ENCODE results near the gene COA1. TPM values are rescaled to one million over a fixed set of nuclear protein-coding genes. Genes with fewer than 3 reads are reported as not detected.
"Not testable (repeated sequence)": the region's sequence is repeated elsewhere in the genome, so short reads cannot be mapped to it uniquely, and the experiment has no call there.

COA1 gene
- total RNA-seq, 2 donors from 2014 or later = 33.2 to 35.7 TPM

- intact Hi-C loops (cut with DNase I, micrococcal nuclease) = no loop called here
- ATAC-seq (no peak), DNase-seq (no peak)
Measured at GRCh38 chr7:43621729-43622448, 107.4 kb downstream of the COA1 start.

- no peak for DNase-seq
- ATAC-seq = no peak
- intact Hi-C loops (cut with DNase I, micrococcal nuclease) = no loop called here
Measured at GRCh38 chr7:43619213-43620012, 109.9 kb downstream of the COA1 start.

DNA sequence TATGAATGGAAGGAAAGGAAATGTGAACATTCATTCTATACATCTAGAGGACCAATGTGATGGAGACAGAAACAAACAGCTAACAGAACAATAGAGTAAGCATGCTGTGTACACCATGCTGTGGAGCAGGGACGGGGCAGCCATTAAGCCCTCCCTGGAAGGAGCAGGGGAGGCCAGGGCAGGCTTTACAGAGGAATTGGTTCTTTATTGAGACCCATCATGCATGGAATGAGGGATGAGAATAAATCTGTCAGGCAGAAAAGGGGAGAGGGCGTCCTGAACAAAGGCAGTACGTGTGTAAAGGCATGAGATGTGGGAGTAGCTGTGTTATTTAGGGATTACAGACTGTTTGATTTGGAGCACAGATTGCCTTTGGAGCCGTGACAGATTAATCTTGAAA lies 111.2 kb downstream of the COA1 start:
- DNase-seq (no peak), ATAC-seq (no peak)
- intact Hi-C loops (cut with DNase I, micrococcal nuclease) = no loop called here

- no peak for ATAC-seq
- intact Hi-C loops (cut with DNase I, micrococcal nuclease) = no loop called here
Measured at GRCh38 chr7:43616977-43617376, 112.3 kb downstream of the COA1 start.

GRCh38 chr7:43615558-43616145 lies 113.7 kb downstream of the COA1 start:
- no peak for DNase-seq
- intact Hi-C loops (cut with DNase I, micrococcal nuclease) = no loop called here
- no peak for ATAC-seq

More at GRCh38 chr7:43616977-43617376, 112.3 kb downstream of the COA1 start:
- DNase-seq = no peak

DNA sequence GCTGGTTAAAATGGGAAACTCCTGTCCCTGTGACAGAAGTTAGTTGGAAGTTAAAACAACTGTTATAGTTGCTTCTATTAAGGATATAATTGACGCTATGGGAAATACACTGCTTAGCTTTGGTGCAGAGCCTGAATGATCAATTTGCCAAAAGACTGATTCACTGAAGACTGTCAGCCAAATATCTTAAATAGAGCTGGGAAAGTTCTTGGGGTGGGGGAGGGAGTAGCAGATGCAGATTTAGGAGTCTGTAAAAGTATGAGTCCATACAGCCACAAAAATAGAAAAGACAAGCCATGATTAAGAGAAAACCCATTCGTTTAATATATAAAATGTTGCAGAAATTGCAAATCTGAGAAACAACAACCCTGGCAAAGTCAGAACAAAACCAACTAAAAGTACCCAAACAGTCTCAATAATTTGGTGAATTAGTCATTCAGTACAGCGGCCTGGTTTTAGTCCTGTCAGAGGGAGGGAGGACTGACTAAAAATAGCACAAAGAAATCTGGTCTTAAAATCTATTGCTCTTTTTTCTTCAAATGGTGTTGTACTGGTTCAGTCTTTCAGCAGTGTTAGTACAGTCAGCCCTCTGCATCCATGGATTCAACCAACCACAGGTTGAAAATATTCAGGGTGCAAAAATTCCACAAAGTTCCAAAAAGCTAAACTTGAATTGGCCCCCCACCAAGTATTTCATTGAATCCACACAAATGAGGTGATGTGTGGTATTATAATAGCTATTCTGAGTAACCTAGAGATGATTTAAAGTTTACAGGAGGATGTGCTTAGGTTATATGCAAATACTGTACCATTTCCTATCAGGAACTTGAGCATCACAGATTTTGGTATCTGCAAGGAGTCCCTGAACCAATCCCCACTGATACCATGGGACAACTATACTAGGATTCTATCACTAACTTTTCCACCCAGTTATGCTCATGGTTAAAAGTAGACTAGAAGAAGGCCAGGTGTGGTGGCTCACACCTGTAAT lies 116.4 kb downstream of the COA1 start:
- DNase-seq = no peak
- intact Hi-C loops (cut with DNase I, micrococcal nuclease) = no loop called here
- no peak for ATAC-seq

- intact Hi-C loops (cut with DNase I, micrococcal nuclease) = no loop called here
- DNase-seq = no peak
- no peak for ATAC-seq
Measured at GRCh38 chr7:43612128-43612527, 117.2 kb downstream of the COA1 start.

DNA sequence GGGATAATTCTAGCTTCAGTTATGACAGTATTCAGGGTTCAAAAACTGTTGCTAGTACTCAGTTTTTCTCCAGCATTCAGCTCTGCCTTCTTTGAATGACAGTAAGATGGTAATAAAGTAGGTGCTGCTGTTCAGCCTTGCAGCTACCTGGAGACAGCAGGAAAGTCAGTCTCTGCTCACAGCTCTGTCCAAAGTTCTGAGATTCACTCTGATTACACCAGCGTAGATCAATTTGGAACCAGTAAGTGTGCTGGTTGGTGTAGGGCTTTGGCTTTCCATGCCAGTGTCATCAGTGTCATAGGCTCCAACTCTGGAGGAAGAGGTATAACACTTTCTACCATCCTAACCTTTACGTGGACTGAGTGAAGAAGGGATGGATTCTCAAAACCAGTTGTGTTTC lies 120.2 kb downstream of the COA1 start:
- no peak for ATAC-seq

GRCh38 chr7:43604251-43604650 lies 125.1 kb downstream of the COA1 start:
- ATAC-seq = no peak
- DNase-seq = no peak
- intact Hi-C loops (cut with DNase I, micrococcal nuclease) = no loop called here

More for the DNA sequence above, 120.2 kb downstream of the COA1 start:
- intact Hi-C loops (cut with DNase I, micrococcal nuclease) = no loop called here
- DNase-seq = no peak

GRCh38 chr7:43602256-43602655 lies 127.1 kb downstream of the COA1 start:
- no peak for ATAC-seq
- intact Hi-C loops (cut with DNase I, micrococcal nuclease) = no loop called here
- no peak for DNase-seq

- intact Hi-C loops (cut with DNase I, micrococcal nuclease) = no loop called here
- DNase-seq (no peak), ATAC-seq (no peak)
Measured at GRCh38 chr7:43600056-43600455, 129.3 kb downstream of the COA1 start.

DNA sequence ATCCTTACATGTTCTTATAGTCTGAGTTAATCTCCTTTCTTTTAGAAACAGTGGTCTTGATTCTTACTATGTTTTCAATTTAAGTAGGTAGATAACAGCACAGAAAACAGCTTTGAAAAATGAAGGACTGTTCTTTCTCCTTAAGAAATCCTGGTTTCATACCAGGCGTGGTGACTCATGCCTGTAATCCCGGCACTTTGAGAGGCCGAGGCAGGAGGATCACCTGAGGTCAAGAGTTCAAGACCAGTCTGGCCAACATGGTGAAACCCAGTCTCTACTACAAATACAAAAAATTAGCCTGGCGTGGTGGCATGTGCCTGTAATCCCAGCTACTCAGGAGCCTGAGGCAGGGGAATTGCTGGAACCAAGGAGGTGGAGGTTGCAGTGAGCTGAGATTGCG lies 132.9 kb downstream of the COA1 start:
- ATAC-seq; DNase-seq; intact Hi-C loops (cut with DNase I, micrococcal nuclease): not testable (repeated sequence)

GRCh38 chr7:43594020-43594419 lies 135.3 kb downstream of the COA1 start:
- intact Hi-C loops (cut with DNase I, micrococcal nuclease) = no loop called here

GRCh38 chr7:43593010-43593409 lies 136.3 kb downstream of the COA1 start:
- DNase-seq (no peak), ATAC-seq (peak; percentile 44)
- intact Hi-C loops (cut with DNase I, micrococcal nuclease) = no loop called here

More at GRCh38 chr7:43594020-43594419, 135.3 kb downstream of the COA1 start:
- no peak for ATAC-seq
- DNase-seq = no peak

DNA sequence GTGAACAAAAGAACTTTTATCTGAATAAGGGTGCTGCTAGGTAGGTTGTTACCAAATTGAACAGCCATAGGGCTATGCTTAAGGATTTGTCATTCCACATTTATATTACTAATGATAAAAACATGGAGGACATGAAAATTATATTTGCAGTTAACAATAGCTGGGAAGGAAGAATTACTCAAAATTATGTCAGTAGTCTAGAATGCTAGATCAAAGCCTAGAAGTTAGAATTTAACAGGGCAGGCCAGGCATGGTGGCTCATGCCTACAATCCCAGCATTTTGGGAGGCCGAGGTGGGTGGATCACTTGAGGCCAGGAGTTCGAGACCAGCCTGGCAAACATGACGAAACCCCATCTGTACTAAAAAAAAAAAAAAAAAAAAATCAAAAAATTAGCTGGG lies 137.0 kb downstream of the COA1 start:
- ATAC-seq (no peak), DNase-seq (no peak)
- intact Hi-C loops (cut with DNase I, micrococcal nuclease) = no loop called here

DNA sequence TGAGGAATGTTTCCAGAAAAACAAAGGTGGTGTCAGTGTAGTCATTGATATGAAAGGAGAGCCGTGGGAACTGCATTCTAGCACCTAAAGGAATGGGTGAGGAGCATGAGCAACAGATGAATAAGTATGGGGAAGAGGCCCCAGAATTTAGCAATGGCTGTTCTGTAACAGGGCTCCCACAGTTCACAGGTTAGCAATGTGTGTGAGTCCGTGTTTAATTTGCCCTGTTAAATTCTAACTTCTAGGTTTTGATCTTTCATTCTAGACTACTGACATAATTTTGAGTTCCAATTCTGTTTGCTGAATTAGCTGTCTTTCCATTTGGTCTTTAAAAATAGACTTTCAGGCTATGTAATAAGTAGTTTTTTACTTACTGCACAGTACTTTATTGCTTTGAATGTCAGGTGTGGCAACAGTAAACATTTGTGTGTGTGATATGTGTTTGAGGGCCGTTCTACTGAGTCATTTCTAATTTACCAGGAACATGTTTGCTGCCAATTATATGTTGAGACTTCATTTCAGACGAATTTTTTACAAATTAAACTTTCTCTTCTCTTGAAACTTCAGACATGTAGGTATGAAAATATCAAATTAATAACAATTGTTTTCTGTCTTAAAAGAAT lies 137.7 kb downstream of the COA1 start:
- intact Hi-C loops (cut with DNase I, micrococcal nuclease) = no loop called here
- DNase-seq (no peak), ATAC-seq (peak; percentile 75)

- intact Hi-C loops (cut with DNase I, micrococcal nuclease) = no loop called here
- DNase-seq (no peak), ATAC-seq (no peak)
Measured at GRCh38 chr7:43590862-43591557, 138.3 kb downstream of the COA1 start.

DNA sequence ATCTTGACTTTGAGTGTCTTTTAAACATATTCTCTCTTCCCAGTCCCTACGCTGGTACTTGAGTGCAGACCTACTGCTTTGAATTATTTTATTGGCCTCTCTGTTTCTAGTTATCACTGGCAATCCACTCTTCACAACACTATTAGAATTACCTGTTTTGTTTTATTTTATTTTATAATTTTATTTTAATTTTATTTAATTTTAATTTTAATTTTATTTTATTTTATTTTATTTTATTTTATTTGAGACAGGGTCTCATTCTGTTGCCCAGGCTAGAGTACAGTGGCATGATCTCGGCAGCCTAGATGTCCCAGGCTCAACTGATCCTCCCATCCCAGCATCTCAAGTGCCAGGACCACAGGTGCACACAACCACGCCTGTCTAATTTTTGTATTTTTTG lies 139.6 kb downstream of the COA1 start:
- ATAC-seq = no peak
- no peak for DNase-seq
- intact Hi-C loops (cut with DNase I, micrococcal nuclease) = no loop called here
